GM23248 (cell line): ENCODE data around the gene UMAD1.

Source experiments
- EZH2 ChIP-seq: fragments of 200-600 bp; sonication (generic); IDR thresholded peaks from 2 replicates; pipeline ENCODE4 v1.6.1; 2018; ENCODE audit warnings: antibody characterized with exemption, mild to moderate bottlenecking; ENCODE audit not compliant: insufficient read depth, poor library complexity, severe bottlenecking
- EZH2phosphoT487 ChIP-seq: fragments of 200-600 bp; sonication (generic); IDR thresholded peaks from 2 replicates; pipeline ENCODE4 v1.6.1; 2018; ENCODE audit warnings: antibody characterized with exemption, moderate library complexity, mild to moderate bottlenecking, low read depth; ENCODE audit not compliant: insufficient read depth

DNA sequence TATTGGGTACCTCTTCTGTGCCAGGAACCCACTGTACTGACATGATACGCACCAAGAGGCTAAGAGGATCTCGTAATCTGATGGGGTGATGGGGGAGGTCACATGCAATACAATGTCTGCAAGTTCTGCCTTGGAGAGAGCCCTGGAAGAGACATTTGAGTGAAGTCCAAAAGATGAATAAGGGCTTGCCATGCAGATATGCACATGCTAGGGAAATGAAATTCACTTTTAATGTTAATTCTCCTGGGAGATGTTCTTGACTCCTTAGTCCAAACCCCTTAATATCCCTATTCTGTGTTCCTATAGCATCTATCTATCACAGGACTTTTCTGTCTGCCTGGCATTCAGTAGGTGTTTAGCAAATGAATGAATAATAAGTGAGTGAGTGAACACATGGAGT, 274.0 kb downstream of the UMAD1 start:
- TF ChIP-seq EZH2phosphoT487 (no peak), EZH2 (no peak)
